Left ventricle myocardium inferior (tissue), 1 donor: ENCODE data around the gene PALB2. TPM values are rescaled to one million over a fixed set of nuclear protein-coding genes. Genes with fewer than 3 reads are reported as not detected.
"Not testable (repeated sequence)": the region's sequence is repeated elsewhere in the genome, so short reads cannot be mapped to it uniquely, and the experiment has no call there.

Experiments used
- DNase-seq: peaks from one replicate; pipeline ENCODE4 v3.0.0-alpha.2; 2020
- H3K27ac ChIP-seq: fragments of 200-600 bp; replicated peaks from 2 replicates; pipeline ENCODE4 v1.8.0; 2021
- H3K27me3 ChIP-seq: fragments of 200-600 bp; 2 replicates; pipeline ENCODE4 v1.8.0; 2021; ENCODE audit warnings: low read depth
- H3K36me3 ChIP-seq: fragments of 200-600 bp; 2 replicates; pipeline ENCODE4 v1.8.0; 2021
- H3K4me1 ChIP-seq: fragments of 200-600 bp; 2 replicates; pipeline ENCODE4 v1.8.0; 2021
- H3K4me3 ChIP-seq: fragments of 200-600 bp; 2 replicates; pipeline ENCODE4 v1.8.0; 2021; ENCODE audit warnings: mild to moderate bottlenecking, moderate library complexity
- H3K9me3 ChIP-seq: fragments of 200-600 bp; replicated peaks from 2 replicates; pipeline ENCODE4 v1.8.0; 2021
- CTCF ChIP-seq: fragments of 200-600 bp; IDR thresholded peaks from 2 replicates; pipeline ENCODE4 v1.8.0; 2021; ENCODE audit warnings: antibody characterized with exemption, mild to moderate bottlenecking, borderline replicate concordance
- intact Hi-C: fragments of 100-400 bp; cut with micrococcal nuclease; formaldehyde crosslinking; loops from one replicate; pipeline ENCODE4 v1.11.0; 2022
- total RNA-seq: library from RNA; stranded (reverse); fragmentation: NEBNext Ultra II Directional; extraction: Animal tissue kit (Norgen Biotek cat#: 25700); gene quantifications from one replicate; pipeline ENCODE4 v1.2.1, GENCODE V29; 2021
- donor health status: DM: no; HTN: yes; CAD: no; lungs with severe emphysema.

Gene PALB2
- total RNA-seq, 1 donor from 2014 or later, result 4.2 TPM

DNA sequence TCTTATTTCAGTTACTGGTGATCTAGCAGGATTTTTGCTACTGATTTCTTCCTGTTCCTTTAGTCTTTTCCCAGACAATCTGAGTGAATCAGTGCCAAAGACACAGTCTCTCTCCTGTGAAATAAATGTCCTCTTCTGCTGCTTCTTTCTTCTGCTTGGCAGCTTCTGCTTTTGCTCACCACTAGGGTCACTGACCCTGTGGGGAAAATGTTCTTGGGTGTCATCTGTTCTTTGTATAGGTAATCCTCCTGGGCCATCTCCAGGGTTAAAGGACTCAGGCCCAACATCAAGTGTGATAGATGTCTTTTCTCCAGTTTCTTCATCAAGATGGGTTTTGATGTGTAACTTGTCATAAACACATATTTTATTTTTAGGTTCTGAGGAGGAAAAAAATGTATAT is 5.2 kb downstream of the PALB2 start:
- Histone ChIP-seq H3K9me3 (no peaks in the 10 kb centered on the region), H3K4me3 (no peak overlapping the region), H3K27me3 (no peaks in the 10 kb centered on the region), H3K27ac (no peak overlapping the region), H3K4me1 (peaks cover 16% of the 10 kb centered on the region), H3K36me3 (peaks cover 55% of the 10 kb centered on the region)
- TF ChIP-seq CTCF, result no peak
- intact Hi-C loops, result no loop called here
- no peak for DNase-seq

- H3K36me3 ChIP-seq, result peaks cover 63% of the 10 kb centered on the region
- H3K4me3 ChIP-seq, result no peak overlapping the region
- H3K4me1 ChIP-seq, result peaks cover 2% of the 10 kb centered on the region
- no peak for TF ChIP-seq CTCF
- no peaks in the 10 kb centered on the region for H3K9me3 ChIP-seq
- no peak for DNase-seq
- H3K27me3 ChIP-seq, result no peaks in the 10 kb centered on the region
- intact Hi-C loops, result no loop called here
- H3K27ac ChIP-seq, result no peak overlapping the region
Observed at GRCh38 chr16:23634461-23635036, 6.6 kb downstream of the PALB2 start.

DNA sequence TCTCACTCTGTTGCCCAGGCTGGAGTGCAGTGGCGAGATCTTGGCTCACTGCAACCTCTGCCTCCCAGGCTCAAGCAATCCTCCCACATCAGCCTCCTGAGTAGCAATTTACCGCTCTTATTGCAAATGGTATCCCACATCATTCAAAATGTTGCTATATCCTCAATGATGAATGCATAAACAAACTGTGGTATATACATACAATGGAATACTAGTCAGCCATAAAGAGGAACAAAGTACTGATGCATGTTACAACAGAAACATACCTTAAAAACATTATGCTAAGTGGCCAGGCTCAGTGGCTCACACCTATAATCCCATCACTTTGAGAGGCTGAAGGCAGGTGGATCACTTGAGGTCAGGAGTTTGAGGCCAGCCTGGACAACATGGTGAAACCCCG is 9.2 kb downstream of the PALB2 start:
- H3K9me3 ChIP-seq, H3K4me3 ChIP-seq, H3K4me1 ChIP-seq, DNase-seq, H3K27ac ChIP-seq, intact Hi-C loops, H3K27me3 ChIP-seq: not testable (repeated sequence)
- peaks cover 73% of the 10 kb centered on the region for H3K36me3 ChIP-seq

DNA sequence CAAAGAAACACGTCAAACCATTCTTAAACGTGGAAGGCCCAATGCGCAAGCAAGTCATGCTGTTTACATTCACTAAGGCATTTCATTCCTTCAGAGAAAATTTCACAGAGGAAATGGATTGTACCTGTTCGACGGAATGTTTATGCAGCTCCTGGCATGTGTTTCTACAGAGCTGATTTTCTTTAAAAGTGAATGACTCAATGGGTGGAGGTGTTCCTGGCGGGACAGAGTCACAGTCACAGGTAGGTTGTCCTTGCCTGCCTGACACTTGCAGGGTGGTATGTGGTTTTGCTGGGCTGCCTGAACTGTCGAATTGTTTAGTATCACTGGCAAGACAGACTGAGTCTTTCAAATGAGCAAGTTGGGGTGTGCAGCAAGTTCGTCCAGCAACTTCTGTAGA is 11.6 kb downstream of the PALB2 start:
- peaks cover 73% of the 10 kb centered on the region for H3K36me3 ChIP-seq
- H3K27me3 ChIP-seq, result no peaks in the 10 kb centered on the region
- H3K27ac ChIP-seq, result no peak overlapping the region
- no peak overlapping the region for H3K4me3 ChIP-seq
- no peak for DNase-seq
- no peaks in the 10 kb centered on the region for H3K9me3 ChIP-seq
- no peaks in the 10 kb centered on the region for H3K4me1 ChIP-seq
- intact Hi-C loops, result no loop called here
- no peak for TF ChIP-seq CTCF

GRCh38 chr16:23624092-23624491 is 17.0 kb downstream of the PALB2 start:
- intact Hi-C loops, result no loop called here
- no peaks in the 10 kb centered on the region for H3K4me1 ChIP-seq
- no peak overlapping the region for H3K27ac ChIP-seq
- TF ChIP-seq CTCF, result no peak
- no peak overlapping the region for H3K4me3 ChIP-seq
- peaks cover 92% of the 10 kb centered on the region for H3K36me3 ChIP-seq
- H3K9me3 ChIP-seq, result no peaks in the 10 kb centered on the region
- DNase-seq, result no peak
- no peaks in the 10 kb centered on the region for H3K27me3 ChIP-seq

DNA sequence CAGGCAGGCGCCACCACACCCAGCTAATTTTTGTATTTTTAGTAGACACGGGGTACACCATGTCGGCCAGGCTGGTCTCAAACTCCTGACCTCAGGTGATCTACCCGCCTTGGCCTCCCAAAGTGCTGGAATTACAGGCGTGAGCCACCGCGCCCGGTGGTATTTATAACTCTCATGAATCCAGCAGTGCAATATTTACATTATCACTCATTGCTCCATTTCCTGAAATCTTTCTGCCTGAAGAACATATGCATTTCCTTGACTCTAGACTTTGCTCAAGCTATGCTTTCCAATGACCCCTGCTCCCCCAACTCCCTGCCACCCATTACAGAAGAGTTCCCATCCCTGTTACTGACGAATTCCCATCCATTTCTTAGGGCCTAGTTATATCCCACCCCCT is 25.3 kb downstream of the PALB2 start:
- no peak for DNase-seq
- H3K27me3 ChIP-seq, result no peaks in the 10 kb centered on the region
- H3K27ac ChIP-seq, result no peak overlapping the region
- TF ChIP-seq CTCF, result no peak
- intact Hi-C loops, result no loop called here
- H3K9me3 ChIP-seq, result no peaks in the 10 kb centered on the region
- no peak overlapping the region for H3K4me3 ChIP-seq
- peaks cover 70% of the 10 kb centered on the region for H3K36me3 ChIP-seq
- H3K4me1 ChIP-seq, result no peaks in the 10 kb centered on the region
